HG02623 (cell line): ENCODE data around the gene LRBA.
"Not testable (repeated sequence)": the region's sequence is repeated elsewhere in the genome, so short reads cannot be mapped to it uniquely, and the experiment has no call there.

ENCODE experiments used
- ATAC-seq: cut with Tn5 transposase; IDR thresholded peaks from one replicate; pipeline ENCODE4 v1.9.1; 2021; ENCODE audit warnings: moderate library complexity; ENCODE audit not compliant: unreplicated experiment

Gene LRBA

GRCh38 chr4:150574678-150575077, 440.4 kb downstream of the LRBA start:
- no peak for ATAC-seq

- ATAC-seq, result no peak
Measured at GRCh38 chr4:150573534-150573933, 441.6 kb downstream of the LRBA start.

- no peak for ATAC-seq
Measured at GRCh38 chr4:150572704-150573504, 442.2 kb downstream of the LRBA start.

GRCh38 chr4:150570862-150571261, 444.2 kb downstream of the LRBA start:
- no peak for ATAC-seq

- ATAC-seq, result no peak
Measured at GRCh38 chr4:150569998-150570535, 445.0 kb downstream of the LRBA start.

- ATAC-seq, result no peak
Measured at GRCh38 chr4:150569384-150569987, 445.6 kb downstream of the LRBA start.

- no peak for ATAC-seq
Measured at GRCh38 chr4:150567070-150567469, 448.0 kb downstream of the LRBA start.

GRCh38 chr4:150564967-150565366, 450.1 kb downstream of the LRBA start:
- not testable (repeated sequence) for ATAC-seq

- no peak for ATAC-seq
Measured at GRCh38 chr4:150562751-150563150, 452.3 kb downstream of the LRBA start.

- no peak for ATAC-seq
Measured at GRCh38 chr4:150562250-150562649, 452.8 kb downstream of the LRBA start.

GRCh38 chr4:150561143-150561737, 453.8 kb downstream of the LRBA start:
- ATAC-seq, result no peak

GRCh38 chr4:150557811-150558210, 457.3 kb downstream of the LRBA start:
- not testable (repeated sequence) for ATAC-seq

GRCh38 chr4:150547154-150547838, 467.8 kb downstream of the LRBA start:
- no peak for ATAC-seq

- ATAC-seq, result no peak
Measured at GRCh38 chr4:150546286-150546685, 468.8 kb downstream of the LRBA start.

GRCh38 chr4:150543042-150543441, 472.0 kb downstream of the LRBA start:
- ATAC-seq, result no peak

GRCh38 chr4:150541681-150542080, 473.4 kb downstream of the LRBA start:
- ATAC-seq, result no peak

- ATAC-seq, result no peak
Measured at GRCh38 chr4:150540959-150541360, 474.1 kb downstream of the LRBA start.

- no peak for ATAC-seq
Measured at GRCh38 chr4:150540536-150540935, 474.5 kb downstream of the LRBA start.

- ATAC-seq, result not testable (repeated sequence)
Measured at GRCh38 chr4:150537911-150538310, 477.2 kb downstream of the LRBA start.

- no peak for ATAC-seq
Measured at GRCh38 chr4:150534818-150535217, 480.3 kb downstream of the LRBA start.

- no peak for ATAC-seq
Measured at GRCh38 chr4:150533673-150534072, 481.4 kb downstream of the LRBA start.
